ENCODE data around the gene CLDN6.

The CLDN6 gene

DNA sequence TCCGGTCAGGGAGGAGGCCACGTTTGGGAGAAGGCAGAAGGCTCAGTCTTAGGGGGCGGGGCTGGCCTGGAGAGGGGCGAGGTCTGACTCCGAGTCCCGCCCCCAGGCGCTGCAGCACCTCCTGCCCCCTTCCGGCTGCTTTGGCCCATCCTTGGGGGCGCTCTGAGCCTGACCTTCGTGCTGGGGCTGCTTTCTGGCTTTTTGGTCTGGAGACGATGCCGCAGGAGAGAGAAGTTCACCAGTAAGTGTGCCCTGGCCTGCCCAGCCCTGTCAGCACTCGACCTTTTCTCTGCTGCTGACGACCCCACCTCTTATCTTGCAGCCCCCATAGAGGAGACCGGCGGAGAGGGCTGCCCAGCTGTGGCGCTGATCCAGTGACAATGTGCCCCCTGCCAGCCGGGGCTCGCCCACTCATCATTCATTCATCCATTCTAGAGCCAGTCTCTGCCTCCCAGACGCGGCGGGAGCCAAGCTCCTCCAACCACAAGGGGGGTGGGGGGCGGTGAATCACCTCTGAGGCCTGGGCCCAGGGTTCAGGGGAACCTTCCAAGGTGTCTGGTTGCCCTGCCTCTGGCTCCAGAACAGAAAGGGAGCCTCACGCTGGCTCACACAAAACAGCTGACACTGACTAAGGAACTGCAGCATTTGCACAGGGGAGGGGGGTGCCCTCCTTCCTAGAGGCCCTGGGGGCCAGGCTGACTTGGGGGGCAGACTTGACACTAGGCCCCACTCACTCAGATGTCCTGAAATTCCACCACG lies 3.6 kb upstream of the CLDN6 start:
- Mint-ChIP-seq H3K4me1 (ENCODE audit: low read depth in 2 of 2) (peaks cover 41 to 45% of the 10 kb centered on the region in 2 donors), H3K27ac (peak overlapping the region; percentile 42 to 93), H3K4me3 (peak overlapping the region; percentile 81 to 85), H3K9me3 (no peaks in the 10 kb centered on the region), H3K27me3 (no peaks in the 10 kb centered on the region), H3K36me3 (ENCODE audit: insufficient read depth) (peaks cover 26% of the 10 kb centered on the region)
- DNase-seq (peak; percentile 56 to 60 (median 57)), ATAC-seq (replicated peaks) (peak; percentile 15)

DNA sequence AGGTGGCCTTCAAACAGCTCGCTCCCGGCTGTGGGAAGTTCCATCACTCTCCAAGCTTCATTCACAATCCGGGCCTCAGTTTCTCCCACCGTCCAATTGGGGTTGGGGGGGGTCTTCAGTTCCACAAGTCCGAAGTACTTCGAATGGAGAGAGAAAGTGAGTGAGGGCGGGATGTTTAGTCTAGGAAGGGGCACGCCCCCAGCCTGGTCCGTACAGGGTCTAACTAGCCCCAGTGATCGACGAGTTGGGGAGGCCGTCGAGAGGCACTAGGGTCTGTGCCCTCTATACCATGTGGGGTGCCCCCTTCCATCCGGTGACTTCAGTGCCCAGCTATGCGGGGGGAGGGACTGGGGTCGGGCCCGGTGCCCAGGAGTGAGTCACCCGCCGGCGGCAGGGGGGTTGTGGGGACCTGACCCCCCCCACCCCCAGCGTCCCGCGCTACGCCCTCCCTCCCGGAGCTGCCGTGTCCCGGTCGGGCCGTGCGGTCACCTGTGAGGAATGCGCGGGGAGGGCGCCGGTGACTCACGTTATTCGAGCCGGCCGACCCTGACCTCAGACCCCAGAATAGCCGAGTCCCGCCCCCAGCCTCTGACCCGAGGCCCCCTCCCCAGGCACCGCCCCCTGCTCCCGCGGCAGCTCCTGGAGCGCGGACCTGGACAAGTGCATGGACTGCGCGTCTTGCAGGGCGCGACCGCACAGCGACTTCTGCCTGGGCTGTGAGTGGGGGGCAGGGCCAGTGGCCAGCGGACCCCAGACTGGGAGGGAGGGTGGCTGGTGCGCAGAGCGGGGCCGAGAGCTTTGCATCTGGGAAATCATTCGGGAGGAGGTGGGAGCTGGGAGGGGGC lies 2.8 kb upstream of the CLDN6 start:
- peaks cover 41 to 45% of the 10 kb centered on the region in 2 donors for H3K4me1 Mint-ChIP-seq (ENCODE audit: low read depth in 2 of 2)
- H3K9me3 Mint-ChIP-seq, result no peaks in the 10 kb centered on the region
- peak overlapping the region; percentile 81 to 85 for H3K4me3 Mint-ChIP-seq
- ATAC-seq (replicated peaks) (peak; percentile 31), DNase-seq (peak; percentile 39 to 60 (median 55))
- peak overlapping the region; percentile 85 to 93 for H3K27ac Mint-ChIP-seq
- H3K36me3 Mint-ChIP-seq (ENCODE audit: insufficient read depth), result peaks cover 23% of the 10 kb centered on the region
- H3K27me3 Mint-ChIP-seq, result no peaks in the 10 kb centered on the region

DNA sequence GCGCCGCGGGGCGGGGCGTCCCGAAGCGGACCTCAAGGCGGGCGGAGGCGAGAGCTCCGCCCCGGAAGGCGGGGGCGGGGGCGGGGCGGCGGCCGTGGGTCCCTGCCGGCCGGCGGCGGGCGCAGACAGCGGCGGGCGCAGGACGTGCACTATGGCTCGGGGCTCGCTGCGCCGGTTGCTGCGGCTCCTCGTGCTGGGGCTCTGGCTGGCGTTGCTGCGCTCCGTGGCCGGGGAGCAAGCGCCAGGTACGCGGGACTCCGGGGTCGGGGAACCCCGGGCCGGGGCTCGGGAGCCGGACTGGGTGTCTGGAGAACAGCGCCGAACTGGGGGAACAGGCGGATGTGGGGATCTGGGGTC lies 2.2 kb upstream of the CLDN6 start, which contains the start of gene TNFRSF12A:
TSS of gene TNFRSF12A (plus strand) at position 122 of the 357 bp plus-strand sequence. CDS start at position 152, 30 bp downstream.
- peaks cover 41 to 44% of the 10 kb centered on the region in 2 donors for H3K4me1 Mint-ChIP-seq (ENCODE audit: low read depth in 2 of 2)
- H3K27ac Mint-ChIP-seq, result peak within 1 kb of the TSS; percentile 85 to 93
- H3K9me3 Mint-ChIP-seq, result no peaks in the 10 kb centered on the region
- H3K36me3 Mint-ChIP-seq (ENCODE audit: insufficient read depth), result peaks cover 19% of the 10 kb centered on the region
- ATAC-seq (replicated peaks) (peak; percentile 35), DNase-seq (peak; percentile 50 to 52 (median 51))
- H3K27me3 Mint-ChIP-seq, result no peaks in the 10 kb centered on the region
- peak within 1 kb of the TSS; percentile 81 to 85 for H3K4me3 Mint-ChIP-seq

DNA sequence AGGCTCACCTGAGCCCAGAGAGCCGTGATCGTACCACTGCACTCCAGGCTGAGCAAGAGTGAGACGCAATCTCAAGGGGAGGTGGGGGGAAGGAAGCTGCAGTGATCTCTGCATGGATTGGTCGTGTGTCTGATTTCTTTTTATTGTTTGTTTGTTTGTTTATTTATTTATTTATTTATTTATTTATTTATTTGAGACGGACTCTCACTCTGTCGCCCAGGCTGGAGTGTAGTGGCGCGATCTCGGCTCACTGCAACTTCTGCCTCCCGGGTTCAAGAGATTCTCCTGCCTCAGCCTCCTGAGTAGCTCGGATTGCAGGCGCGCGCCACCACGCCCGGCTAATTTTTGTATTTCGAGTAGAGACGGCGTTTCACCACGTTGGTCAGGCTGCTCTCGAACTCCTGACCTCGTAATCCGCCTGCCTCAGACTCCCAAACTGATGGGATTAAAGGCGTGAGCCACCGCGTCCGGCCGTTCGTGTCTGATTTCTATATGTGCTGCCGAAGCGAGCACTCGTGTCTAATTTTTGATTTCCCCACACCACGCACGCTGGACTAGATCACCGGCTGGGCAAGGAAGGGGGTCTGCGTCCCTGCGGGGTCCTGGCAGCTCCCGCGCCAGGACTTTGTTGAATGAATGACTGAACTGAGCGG lies 1.7 kb upstream of the CLDN6 start:
- Mint-ChIP-seq H3K27ac (peak overlapping the region in 1 of 2 donors; percentile 93), H3K9me3 (no peaks in the 10 kb centered on the region), H3K4me1 (ENCODE audit: low read depth in 2 of 2) (peaks cover 41 to 43% of the 10 kb centered on the region in 2 donors), H3K36me3 (ENCODE audit: insufficient read depth) (peaks cover 15% of the 10 kb centered on the region), H3K27me3 (no peaks in the 10 kb centered on the region), H3K4me3 (peak overlapping the region; percentile 81 to 85)
- ATAC-seq (replicated peaks) (no peak), DNase-seq (no peak)

DNA sequence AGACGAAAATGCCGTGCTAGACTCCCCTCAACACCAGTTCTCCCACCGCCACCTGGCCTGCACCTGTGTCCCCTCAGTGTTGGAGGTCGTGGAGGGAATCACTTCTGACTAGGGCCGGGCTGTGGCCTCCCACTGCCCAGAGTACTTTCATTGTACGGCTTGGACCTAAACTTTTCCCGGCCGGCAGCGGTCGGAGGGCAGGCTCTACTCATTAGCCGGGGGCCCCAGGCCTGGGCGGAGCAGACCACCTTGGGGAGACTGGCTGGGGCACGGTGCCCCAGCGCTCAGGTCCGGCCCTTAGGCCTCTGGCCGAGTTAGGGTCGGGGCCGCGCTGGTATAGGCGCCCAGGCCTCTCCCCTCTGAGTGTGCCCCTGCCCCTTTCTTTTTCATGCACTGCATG lies 639 bp downstream of the CLDN6 start:
- ATAC-seq (replicated peaks) (no peak), DNase-seq (no peak)
- Mint-ChIP-seq H3K4me1 (ENCODE audit: low read depth in 2 of 2) (peaks cover 23 to 26% of the 10 kb centered on the region in 2 donors), H3K27me3 (peaks cover 0 to 18% of the 10 kb centered on the region in 2 donors), H3K9me3 (no peaks in the 10 kb centered on the region), H3K27ac (no peak overlapping the region), H3K4me3 (no peak overlapping the region), H3K36me3 (ENCODE audit: insufficient read depth) (peaks cover 8% of the 10 kb centered on the region)

DNA sequence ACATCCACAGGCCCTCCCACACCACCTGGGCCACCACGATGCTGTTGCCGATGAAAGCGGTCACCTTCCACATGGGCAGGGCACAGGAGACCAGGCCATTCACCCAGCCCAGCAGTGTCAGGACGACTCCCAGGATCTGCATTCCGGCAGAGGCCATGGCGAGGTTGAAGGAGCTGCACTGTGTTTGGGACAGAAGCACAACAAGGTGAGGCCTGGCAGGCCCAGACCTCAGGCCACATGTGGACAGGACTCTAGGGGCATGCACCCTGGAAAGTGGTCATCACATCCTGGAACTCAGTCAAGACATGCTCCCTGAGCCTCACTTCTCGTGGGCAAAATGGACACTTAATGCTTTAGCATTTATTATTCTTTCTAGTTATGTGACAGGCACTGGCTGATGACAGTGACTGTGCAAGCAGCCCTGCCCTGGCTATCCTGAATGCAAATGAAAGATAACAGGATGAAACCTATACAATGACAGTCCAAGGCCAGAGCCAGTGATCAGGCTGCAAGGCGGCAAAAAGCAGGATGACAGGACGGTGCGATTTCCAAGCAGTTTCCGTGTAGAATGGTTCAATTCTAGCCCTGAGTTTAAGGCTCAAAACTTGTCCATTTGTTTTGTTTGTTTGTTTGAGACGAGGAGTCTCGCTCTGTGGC lies 2.0 kb downstream of the CLDN6 start:
- no peak overlapping the region for H3K4me3 Mint-ChIP-seq
- peaks cover 10 to 13% of the 10 kb centered on the region in 2 donors for H3K4me1 Mint-ChIP-seq (ENCODE audit: low read depth in 2 of 2)
- peaks cover 0 to 24% of the 10 kb centered on the region in 2 donors for H3K27me3 Mint-ChIP-seq
- ATAC-seq (replicated peaks), result no peak
- DNase-seq, result no peak
- no peaks in the 10 kb centered on the region for H3K9me3 Mint-ChIP-seq
- peaks cover 4% of the 10 kb centered on the region for H3K36me3 Mint-ChIP-seq (ENCODE audit: insufficient read depth)
- H3K27ac Mint-ChIP-seq, result no peak overlapping the region

DNA sequence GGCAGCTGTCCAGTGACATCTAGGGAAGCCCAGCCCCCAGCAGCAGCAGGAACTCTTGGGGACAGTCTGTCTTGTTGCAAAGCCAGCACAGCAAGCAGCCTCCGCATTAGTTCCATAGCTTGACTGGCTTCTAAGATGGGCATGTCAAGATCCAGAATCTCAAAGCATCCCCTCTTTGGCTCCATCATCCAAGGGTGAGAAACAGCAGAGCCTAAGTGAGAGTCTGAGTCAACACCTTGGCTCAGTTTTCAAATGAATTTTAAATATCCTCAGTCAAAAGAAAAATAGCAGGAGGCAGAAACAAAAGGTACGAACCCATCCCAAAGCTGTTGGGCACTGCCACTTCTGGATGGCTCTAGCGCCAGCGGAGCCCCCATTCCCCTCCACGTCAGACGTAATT lies 3.0 kb downstream of the CLDN6 start:
- Mint-ChIP-seq H3K4me1 (ENCODE audit: low read depth in 2 of 2) (peaks cover 2 to 7% of the 10 kb centered on the region in 2 donors), H3K9me3 (no peaks in the 10 kb centered on the region), H3K27me3 (peaks cover 0 to 24% of the 10 kb centered on the region in 2 donors), H3K4me3 (no peak overlapping the region), H3K36me3 (ENCODE audit: insufficient read depth) (peaks cover 4% of the 10 kb centered on the region), H3K27ac (no peak overlapping the region)
- DNase-seq (no peak), ATAC-seq (replicated peaks) (no peak)

DNA sequence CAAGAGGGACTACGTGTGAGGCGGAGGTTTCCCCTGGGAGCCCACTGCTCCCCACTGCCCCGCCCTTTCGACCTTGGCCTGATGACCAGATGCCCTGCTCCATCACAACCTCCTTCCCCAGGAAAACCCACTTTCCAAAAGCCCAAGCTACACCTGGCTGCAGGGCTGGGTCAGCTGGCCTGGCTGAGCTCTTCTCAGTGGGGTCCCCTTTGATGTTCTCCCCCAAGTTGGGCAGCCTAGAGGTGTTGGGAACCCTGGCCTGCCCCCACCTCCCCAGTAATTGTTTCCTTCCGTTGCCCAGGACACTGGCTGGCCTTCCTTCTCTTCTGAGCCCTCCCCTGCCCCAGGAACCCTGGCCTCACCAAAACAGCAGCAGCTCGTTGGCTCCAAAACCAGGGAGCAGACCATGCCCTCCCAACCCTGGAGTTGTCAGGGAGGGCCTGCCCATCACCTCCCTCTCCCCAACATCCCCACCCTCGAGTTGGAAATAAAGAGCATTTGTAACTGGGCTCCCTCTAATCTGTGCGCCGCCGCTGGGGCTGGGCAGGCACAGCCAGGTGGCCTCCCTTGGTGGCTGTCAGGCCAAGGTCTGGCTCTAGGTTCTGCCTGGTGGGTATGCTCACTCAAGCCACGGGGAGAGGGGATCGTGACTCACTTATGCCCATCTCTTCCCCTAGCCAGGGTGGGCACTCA lies 3.8 kb downstream of the CLDN6 start:
- H3K4me3 Mint-ChIP-seq, result no peak overlapping the region
- H3K36me3 Mint-ChIP-seq (ENCODE audit: insufficient read depth), result peaks cover 4% of the 10 kb centered on the region
- ATAC-seq (replicated peaks), result no peak
- no peak for DNase-seq
- peaks cover 0 to 2% of the 10 kb centered on the region in 2 donors for H3K4me1 Mint-ChIP-seq (ENCODE audit: low read depth in 2 of 2)
- no peaks in the 10 kb centered on the region for H3K9me3 Mint-ChIP-seq
- no peak overlapping the region for H3K27ac Mint-ChIP-seq
- peaks cover 0 to 24% of the 10 kb centered on the region in 2 donors for H3K27me3 Mint-ChIP-seq

DNA sequence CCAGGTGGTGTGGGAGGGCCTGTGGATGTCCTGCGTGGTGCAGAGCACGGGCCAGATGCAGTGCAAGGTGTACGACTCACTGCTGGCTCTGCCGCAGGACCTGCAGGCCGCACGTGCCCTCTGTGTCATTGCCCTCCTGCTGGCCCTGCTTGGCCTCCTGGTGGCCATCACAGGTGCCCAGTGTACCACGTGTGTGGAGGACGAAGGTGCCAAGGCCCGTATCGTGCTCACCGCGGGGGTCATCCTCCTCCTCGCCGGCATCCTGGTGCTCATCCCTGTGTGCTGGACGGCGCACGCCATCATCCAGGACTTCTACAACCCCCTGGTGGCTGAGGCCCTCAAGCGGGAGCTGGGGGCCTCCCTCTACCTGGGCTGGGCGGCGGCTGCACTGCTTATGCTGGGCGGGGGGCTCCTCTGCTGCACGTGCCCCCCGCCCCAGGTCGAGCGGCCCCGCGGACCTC lies 4.5 kb downstream of the CLDN6 start:
- ATAC-seq (replicated peaks) (no peak), DNase-seq (no peak)
- H3K9me3 Mint-ChIP-seq, result no peaks in the 10 kb centered on the region
- no peak overlapping the region for H3K27ac Mint-ChIP-seq
- H3K4me3 Mint-ChIP-seq, result no peak overlapping the region
- H3K4me1 Mint-ChIP-seq (ENCODE audit: low read depth in 2 of 2), result peaks cover under 1 to 5% of the 10 kb centered on the region in 2 donors
- peaks cover 0 to 24% of the 10 kb centered on the region in 2 donors for H3K27me3 Mint-ChIP-seq
- peaks cover 4% of the 10 kb centered on the region for H3K36me3 Mint-ChIP-seq (ENCODE audit: insufficient read depth)

DNA sequence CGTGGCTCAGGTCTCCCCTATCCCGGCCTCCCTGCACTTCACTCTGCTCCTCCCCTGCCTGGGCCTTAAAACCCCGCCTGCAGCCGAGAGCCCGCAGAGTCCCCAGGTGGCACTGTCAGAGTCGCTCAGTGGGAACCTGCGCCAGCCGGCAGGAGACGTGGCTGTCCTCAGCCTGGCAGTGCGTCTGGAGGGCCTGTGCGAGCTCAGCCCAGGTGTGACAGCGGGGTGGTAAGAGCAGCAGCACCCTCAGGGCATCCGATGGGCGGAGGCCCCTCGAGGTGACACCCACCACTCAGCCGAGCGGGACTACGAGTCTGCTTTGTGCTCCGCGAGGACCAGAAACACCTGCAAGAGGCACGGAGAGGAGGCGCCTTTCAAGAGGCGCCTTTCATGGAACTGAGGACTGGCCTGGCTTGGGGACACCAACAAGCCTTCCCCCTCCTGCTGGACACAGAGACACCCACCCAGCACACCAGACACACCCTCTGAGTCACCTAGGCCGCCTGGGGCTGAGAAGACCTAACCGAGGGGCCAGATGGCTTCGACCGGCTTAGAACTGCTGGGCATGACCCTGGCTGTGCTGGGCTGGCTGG lies 5.1 kb downstream of the CLDN6 start, which contains the start of gene CLDN9:
TSS of gene CLDN9 (plus strand) at position 96 of the 593 bp plus-strand sequence. CDS start at position 536, 440 bp downstream.
- Mint-ChIP-seq H3K27ac (no peak within 1 kb of the TSS), H3K4me1 (ENCODE audit: low read depth in 2 of 2) (peaks cover 6 to 9% of the 10 kb centered on the region in 2 donors), H3K9me3 (no peaks in the 10 kb centered on the region), H3K27me3 (peaks cover 0 to 30% of the 10 kb centered on the region in 2 donors), H3K36me3 (ENCODE audit: insufficient read depth) (peaks cover 4% of the 10 kb centered on the region), H3K4me3 (no peak within 1 kb of the TSS)
- ATAC-seq (replicated peaks) (peak; percentile 21), DNase-seq (no peak)

DNA sequence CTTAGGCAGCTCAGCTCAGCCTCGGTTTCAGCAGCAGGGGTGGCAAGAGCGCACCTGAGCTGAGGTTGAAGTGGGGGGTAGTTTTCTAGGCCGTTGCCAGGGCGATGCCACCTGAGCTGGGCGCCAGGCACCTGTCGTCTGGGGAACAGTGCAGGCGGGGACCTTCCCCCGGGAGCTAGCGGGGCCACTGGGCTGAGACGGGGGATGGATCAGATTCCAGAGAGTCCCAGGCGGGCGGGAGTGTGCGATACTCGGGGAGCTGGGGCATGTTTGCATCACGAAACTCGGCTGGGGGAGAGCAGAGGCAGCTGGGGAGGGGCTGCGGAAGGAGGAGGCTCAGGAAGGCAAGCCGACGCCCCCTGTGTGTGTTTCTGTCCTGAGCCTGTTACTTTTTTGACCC lies 5.7 kb downstream of the CLDN6 start:
- DNase-seq (no peak), ATAC-seq (replicated peaks) (no peak)
- Mint-ChIP-seq H3K4me3 (no peak overlapping the region), H3K4me1 (ENCODE audit: low read depth in 2 of 2) (peaks cover 13 to 16% of the 10 kb centered on the region in 2 donors), H3K27ac (no peak overlapping the region), H3K9me3 (no peaks in the 10 kb centered on the region), H3K27me3 (peaks cover 0 to 33% of the 10 kb centered on the region in 2 donors), H3K36me3 (ENCODE audit: insufficient read depth) (peaks cover 4% of the 10 kb centered on the region)

DNA sequence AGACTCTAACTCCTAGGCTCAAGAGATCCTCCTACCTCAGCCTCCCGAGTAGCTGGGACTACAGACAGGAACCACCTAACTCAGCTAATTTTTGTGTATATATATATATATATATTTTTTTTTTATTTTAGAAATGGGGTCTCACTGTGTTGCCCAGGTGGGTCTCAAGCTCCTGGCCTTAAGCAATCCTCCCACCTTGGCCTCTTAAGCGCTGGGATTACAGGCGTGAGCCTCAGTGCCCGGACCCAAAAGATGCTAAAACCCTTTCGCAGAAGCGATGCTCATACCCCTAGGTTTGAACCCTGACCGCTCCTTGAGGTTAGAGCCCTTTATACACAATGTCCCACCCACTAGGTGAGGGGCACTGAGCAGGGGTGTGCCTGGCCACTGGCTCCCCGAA lies 7.5 kb downstream of the CLDN6 start:
- H3K4me3 Mint-ChIP-seq, result no peak overlapping the region
- no peak overlapping the region for H3K27ac Mint-ChIP-seq
- peaks cover 4% of the 10 kb centered on the region for H3K36me3 Mint-ChIP-seq (ENCODE audit: insufficient read depth)
- peaks cover 0 to 42% of the 10 kb centered on the region in 2 donors for H3K27me3 Mint-ChIP-seq
- H3K4me1 Mint-ChIP-seq (ENCODE audit: low read depth in 2 of 2), result peaks cover 14 to 20% of the 10 kb centered on the region in 2 donors
- H3K9me3 Mint-ChIP-seq, result no peaks in the 10 kb centered on the region
- ATAC-seq (replicated peaks), result no peak
- no peak for DNase-seq

Measured in effector memory CD8-positive, alpha-beta T cell (primary cell).